ENCODE results near the gene EXOSC2.

Gene EXOSC2, protein sequence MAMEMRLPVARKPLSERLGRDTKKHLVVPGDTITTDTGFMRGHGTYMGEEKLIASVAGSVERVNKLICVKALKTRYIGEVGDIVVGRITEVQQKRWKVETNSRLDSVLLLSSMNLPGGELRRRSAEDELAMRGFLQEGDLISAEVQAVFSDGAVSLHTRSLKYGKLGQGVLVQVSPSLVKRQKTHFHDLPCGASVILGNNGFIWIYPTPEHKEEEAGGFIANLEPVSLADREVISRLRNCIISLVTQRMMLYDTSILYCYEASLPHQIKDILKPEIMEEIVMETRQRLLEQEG

DNA sequence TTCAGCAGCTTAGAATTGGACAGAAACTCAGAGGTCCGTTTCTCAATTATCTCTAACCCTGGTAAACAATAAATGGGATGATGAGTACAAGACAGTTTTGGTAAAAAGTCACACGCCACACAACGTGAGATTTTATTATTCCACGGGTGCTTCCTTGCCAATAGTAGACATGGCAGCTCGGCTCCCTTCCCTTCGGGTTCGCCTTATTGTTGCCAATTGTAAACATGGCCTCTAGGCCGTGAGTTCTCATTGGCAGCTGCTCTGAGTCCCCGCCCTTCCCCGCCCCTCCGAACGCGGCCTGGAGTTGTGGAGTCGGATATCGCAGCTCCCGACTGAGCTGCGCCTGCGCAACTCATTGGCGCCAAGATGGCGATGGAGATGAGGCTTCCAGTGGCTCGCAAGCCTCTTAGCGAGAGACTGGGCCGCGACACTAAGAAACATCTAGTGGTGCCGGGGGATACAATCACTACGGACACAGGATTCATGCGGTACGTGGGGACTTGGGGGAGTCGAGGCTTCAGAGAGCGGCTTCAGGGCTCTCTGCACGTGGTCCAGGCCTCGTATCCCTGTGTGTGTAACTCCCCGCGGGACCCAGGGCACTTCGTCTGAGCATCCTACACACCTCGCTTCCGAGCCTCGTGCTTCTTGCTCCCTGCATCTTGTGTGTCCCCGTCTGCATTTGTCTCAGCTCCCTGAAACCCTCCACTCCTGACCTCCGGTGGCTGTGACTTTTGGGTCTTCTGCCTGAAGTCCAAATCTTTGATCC, at the start of gene EXOSC2:
Gene EXOSC2 (plus strand): TSS at position 355 of the 766 bp plus-strand sequence. CDS start 12 bp downstream, at position 367.
- peak; percentile 61 for DNase-seq

DNA sequence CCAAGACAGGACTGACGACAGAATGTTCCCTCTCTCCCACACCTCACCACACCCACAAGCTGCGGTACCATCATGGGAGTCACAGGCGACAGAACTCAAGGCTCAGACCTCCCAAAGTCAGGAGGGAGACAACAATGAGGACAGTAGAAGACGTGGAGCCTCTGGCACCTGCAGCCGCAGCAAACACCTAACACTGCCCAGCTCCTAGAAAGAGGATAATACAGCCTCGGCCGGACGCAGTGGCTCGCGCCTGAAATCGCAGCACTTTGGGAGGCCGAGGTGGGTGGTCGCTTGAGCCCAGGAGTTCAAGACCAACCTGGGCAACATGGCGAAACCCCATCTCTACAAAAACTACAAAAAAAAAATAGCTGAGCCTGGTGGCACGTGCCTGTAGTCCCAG, 42.4 kb upstream of the EXOSC2 start:
- no peak for DNase-seq

DNA sequence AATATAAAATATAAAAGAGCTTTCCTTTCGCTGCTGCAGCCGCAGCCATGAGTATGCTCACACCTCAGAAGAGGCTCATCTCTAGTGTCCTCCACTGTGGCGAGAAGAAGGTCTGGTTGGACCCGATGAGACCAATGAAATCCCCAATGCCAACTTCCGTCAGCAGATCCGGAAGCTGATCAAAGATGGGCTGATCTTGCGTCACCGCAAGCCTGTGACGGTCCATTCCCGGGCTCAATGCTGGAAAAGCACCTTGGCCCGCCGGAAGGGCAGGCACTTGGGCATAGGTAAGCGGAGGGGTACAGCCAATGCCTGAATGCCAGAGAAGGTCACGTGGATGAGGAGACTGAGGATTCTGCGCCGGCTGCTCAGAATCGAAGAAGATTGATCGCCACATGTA, 41.8 kb upstream of the EXOSC2 start:
- no peak for DNase-seq

DNA sequence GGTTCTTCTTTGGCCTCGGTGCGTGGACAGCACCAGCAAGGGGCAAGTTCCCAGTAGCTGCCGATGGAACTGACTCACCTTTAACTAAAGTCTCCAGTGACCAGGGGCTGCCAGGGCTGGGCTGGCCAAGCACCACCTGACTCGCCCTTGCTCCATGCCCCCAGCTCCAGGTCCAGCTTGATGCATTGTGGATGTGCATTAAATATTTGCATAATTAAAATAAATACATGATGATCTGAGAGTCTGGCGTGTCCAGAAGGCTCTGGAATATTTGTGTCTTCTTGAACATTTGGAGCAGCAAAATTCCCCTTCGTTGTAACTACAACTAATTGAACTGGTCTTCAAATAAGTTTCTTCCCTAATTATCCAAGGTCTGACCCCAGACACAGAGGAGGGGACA, 38.7 kb upstream of the EXOSC2 start:
- DNase-seq: no peak

DNA sequence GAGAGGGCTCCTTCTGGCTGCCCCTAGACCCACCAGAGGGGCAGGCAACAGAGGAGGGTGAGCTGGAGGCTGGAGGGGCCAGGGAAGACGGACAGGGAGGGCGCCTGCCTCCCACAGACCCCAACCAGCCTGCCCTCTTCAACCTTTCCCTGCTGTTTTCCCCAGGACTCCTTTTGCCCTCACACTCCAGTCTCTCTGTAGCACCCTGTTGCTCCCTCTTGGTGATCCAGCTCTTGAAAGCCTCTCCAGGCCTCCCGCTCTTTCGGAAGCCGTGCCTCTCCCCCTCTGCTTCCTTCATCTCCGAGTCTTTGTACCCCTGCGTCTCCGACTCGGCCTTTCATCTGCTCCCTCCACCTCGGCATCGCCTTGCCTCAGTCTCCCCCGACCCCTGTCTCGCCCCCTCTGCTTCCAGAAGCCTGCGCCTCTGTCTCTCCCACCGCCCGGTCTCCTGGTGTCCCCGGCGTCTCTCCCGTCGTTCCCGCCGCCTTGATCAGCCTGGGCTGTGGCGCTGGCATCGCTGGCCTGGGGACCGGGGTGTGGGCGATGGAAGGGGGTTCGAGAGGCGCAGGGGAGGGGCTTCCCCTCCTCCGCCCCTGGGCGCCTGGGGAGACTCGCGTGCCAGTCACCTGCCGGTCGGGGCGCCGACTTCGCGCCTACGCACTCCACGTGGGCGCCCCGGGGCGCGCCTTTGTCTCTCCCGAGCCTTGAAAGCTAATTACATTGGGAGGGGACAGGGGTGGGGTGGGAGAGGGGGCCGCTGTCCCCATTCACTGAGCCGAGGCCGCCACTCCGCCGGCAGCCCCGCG, 34.5 kb upstream of the EXOSC2 start:
- DNase-seq: no peak

DNA sequence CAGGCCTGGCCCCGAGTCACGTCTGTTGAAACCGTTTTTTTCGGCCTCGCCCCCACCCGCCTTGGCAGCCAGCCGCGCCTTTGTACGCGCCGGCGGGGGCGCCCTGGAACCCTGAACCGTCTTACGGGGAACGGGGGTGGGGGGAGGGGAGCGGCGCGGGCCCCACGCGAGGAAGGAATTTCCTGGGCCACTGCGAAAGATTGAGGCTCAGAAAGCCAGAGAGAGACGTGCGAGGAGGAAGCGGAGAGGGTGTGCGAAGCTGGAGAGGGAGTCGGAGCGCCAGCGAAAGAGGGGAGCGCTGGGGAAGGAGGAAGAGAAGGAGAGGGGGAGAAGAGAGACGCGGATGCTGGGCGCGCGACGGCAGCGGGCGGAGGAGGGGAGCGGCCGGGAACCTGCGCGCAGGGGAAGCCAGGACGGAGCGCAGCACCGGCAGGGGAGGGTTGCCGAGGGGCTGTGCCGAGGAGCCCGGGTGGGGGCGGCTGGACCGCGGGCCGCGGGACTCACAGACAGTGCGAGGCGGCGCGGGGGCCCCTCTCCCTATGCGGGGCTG, 33.8 kb upstream of the EXOSC2 start:
- no peak for DNase-seq

DNA sequence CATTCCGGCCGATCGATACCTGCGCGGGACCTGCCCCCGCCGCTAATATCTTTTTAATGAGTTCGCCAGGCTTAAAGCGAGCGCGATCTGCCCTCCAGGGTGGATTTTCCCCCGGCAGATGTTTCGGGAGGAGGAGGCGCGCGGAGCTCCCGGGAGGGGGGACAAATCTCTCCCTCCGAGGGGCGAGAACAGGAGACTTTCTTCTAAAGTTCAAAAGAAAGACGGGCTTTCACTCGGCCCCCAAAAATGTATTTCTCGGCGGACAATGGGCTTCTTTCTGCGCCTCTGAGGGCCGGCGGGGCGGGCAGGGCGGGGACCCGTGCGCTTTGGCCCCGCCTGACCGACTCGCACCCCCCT, 33.3 kb upstream of the EXOSC2 start:
- DNase-seq: no peak

DNA sequence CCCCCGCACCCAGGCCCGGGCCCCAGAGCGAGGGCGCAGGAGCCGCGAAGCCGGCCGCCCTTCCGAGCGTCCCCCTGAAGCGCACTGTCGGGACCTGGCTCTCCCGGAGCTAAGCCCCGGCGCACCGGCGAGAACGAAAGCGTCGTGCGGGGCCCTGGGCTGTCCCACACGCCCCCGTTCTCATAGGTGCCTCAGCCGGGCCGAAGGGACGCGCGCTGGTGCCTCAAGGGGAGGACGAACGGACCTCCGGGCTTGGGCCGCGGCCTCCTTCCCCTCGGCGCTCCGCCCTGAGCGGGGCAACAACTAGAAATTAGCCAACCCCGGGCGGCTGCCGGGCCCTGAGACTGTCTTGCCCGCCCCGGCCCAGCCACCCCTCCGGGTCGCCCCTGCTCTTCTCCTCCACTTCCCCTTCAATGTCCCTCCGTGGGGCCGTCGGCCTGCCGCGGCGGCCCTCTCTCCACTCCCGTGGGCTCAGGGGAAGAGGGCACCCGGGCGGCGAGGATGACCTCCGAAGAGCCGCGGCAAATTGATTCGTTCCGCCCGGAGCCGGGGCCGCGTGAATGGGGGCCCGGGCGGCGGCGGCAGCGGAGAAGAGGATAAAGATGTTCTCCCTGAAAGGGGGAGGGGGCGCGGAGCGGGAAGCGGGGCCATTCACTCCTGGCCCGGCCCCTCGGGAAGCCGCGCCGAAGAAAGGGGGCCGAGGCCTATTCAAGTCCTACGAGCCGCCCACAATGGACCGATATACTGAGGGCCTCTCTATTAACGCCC, 32.7 kb upstream of the EXOSC2 start:
- no peak for DNase-seq

DNA sequence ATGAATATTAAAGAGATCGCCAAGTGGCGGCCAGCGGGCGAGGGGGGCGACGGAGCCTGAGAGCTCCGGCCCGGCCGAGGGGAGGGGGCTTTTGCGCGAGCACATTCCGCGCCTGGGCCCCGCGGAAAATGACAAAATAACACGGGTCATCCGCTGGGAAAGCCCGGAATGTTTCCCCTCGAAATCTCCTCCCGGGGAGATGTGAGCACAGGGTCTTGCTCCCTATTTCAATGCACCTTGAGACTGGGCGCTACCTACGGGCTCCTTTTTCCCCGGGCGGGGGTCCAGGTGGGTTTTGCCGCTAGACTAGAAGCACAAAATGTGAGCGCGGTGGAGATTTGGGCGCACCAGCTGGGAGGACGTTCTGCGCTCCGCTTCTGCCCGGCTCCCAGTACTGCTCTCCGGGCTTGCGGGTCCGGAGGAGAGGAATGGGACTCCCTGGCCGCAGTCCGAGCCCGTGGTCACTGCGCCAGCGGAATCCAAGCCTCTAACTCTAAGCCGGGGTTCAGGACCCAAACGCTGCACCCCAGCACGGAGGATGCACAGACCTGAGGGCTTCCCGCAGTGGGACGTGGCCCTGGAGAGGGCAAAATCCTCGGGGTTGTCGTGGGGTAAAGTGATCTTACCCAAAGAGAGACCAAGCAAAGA, 32.0 kb upstream of the EXOSC2 start:
- no peak for DNase-seq

DNA sequence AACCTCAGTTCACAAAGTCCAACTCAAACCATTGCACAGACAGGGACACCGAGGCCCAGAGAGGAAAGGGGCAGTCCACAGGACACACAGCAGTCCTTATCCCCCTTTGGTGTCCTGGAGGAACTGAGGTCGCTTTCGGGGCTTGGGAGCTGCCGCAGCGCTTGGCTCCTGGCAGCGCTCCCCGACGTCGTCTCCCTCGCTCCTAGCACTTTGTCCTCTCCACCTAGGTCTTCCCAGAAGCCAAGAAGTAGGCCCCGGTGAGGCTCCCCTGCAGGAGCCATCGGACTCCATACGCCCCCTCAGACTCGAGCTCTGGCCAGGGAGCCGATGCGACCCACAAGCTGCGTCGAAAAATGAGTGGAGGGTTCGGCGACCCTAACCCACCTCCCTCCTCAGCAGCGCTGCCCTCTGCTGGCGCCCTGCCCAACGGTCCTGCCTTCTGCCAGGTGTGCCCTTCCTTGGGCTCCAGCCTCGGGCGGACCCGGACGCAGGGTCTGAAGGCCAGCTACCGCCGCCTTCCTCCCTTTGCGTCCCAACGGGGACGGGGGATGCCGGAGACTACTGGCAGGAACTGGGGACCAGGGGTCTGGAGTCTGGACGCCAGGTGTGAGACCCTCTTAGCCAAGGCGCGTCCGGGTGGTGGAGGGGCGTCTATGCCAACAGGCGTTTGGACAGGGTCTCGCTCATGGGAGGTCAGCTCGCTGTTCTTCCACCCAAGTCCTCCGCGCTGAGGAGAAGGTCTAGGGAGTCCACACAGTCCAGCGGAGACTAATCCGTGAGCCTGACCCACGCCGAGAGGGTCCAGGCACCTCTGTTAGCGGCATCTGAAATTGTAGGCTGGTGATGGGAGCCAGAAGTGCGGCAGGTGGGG, 31.2 kb upstream of the EXOSC2 start:
- no peak for DNase-seq

DNA sequence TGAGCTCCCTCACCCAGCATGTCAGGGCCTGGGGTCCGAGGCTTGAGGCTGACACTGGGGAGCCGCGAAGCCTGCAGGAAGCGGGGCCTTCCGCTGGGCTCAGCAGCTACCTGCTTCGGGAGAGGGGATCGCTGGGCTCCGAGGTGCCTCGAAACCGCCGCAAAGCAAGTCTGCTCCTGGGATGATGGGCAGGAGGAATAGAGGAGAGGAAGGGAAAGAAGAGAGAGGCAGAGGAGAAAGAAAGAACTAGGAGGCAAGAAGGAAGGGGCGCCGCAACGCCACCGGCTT, 30.7 kb upstream of the EXOSC2 start:
- no peak for DNase-seq

DNA sequence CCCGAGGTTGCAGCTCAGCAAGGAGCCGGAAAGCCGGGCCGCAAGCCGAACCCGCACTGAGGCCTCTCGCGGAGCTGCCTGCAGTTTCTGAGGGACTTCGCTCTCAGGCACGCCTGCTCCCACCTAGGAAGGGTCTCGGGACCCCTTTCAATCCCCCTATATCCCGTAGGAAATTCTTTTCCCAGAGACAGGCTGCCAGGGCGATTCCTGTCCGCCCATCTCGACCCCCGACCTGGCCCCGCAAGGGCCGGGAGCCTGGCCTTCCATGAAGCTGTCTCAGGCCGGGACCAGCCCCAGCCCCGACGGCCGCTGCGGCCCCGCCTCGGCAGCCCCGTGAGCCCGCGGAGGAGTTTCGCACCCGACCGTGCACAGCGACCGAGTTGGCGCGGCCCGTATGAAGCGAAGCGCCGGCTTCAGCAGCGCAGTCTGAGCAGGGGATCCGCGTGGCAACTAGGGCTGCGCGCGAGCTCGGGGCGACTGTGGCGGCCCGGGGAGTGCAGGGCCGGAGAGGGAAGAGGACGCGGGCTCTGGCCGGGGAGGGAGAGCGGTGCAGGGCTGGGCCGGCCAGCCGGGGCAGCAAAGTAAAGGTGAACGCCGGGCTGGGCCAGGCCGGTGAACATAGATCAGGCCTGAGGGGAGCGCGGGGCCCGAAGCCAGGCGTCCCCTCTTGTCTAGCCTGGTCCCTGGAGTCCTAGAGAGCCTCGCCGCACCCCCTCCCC, 30.2 kb upstream of the EXOSC2 start:
- no peak for DNase-seq

DNA sequence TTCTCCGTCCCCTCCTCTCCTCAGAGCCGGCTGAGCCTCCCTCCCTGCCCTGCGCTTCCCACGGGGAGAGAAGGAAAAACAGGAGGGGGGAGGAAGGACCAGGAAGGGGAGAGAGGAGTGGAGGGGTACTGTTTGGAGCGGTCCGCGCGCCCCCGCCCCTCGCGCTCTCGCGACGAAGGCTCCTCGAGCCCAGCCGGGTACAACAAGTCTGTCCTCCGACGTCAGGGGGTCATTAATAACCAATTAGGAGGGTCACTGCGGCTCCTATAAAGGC, 29.7 kb upstream of the EXOSC2 start:
- no peak for DNase-seq

DNA sequence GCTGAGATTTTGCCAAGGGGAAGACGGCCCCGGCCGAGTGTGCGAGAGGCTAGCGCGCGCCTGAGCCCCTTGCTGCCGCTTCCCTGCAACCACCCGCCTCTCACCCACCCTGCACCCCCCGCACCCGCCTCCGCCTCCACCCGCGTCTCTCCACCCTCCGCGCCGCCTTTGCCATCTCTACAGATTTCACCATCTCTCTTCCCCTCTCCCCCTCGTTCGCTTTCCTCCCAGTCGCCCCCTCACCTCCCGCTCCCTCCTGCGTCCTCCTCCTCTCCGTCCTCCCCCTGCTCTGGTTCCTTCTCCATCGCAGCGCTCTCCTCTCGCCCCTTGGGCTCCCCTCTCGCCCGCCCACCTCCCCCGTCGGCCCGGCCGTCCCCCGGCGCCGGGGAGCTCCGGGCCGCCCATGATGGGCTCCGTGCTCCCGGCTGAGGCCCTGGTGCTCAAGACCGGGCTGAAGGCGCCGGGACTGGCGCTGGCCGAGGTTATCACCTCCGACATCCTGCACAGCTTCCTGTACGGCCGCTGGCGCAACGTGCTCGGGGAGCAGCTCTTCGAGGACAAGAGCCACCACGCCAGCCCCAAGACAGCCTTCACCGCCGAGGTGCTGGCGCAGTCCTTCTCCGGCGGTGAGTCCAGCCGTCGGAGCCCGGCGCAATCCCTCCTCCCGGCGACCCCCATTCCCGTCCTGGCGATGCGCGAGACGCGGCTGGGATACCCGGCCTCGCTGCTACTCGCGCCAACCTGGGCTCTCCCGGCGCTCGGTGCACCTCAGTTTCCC, 29.1 kb upstream of the EXOSC2 start, which contains the start of gene PRDM12:
Gene PRDM12 (plus strand): TSS at position 344 of the 778 bp plus-strand sequence. CDS start 60 bp downstream, at position 404.
- DNase-seq: no peak

DNA sequence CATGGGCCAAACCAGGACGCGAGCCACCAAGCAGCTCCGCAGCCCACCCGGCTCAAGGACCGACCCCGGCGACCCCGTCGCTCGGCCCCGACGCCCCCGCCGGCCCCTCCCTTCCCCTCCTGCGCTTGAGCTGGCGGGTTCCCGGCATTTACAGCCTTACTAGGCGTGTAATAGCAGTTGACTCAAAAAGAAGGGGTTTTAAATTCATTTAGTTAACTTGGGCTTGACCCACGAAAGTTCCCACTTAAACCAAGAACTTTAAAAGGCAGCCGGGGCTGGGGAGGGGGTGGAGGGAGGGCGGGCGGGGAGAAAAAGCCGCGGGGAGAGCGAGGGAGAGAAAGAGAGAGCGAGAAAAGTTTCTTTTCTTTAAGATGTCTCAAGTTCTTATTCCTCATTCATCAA, 28.6 kb upstream of the EXOSC2 start:
- DNase-seq: no peak

DNA sequence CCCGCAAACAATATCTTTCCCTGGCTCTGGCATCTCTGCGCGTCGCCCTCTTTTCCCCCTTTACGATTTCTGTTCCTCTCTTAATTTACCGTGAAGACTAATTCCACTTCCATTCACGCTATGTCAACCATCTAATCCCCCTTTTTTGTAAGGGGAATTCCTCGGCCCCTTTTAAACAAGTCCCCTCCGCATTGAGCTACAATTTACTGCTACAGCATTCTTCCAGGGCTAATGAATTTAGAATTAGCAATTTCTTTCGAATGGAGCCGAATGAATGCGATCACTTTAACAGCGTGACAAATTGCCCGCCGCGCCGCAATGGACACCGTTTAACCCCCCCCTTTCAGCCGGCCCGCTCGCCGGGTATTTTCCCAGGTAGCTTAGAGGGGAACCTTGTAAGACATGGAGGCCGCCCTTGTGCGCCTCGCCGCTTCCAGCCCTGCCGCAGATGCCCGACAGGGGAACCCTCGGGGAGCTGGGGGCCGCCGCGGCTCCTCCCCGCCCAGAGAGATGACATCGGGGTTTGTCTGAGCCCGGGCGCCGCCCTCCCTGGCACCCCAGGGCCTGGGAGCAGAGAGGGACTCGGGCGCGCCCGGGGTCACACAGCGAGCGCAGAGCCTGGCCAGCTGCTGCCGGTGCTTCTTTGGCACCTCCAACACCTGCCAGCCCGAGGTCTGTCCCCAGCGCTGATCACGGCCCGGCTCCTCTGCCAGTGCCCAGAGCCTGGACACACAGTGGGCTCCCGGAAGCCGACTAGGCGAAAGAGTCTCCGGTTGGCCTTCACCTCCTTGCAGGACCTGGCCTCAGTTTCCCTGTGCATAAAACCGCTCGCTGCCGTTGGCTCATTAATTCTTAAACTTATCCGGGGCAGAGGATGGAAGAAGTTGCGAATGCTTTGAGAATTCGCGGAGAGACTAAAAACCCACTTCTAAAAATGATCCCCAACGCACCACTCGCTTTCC, 27.9 kb upstream of the EXOSC2 start:
- DNase-seq: no peak

DNA sequence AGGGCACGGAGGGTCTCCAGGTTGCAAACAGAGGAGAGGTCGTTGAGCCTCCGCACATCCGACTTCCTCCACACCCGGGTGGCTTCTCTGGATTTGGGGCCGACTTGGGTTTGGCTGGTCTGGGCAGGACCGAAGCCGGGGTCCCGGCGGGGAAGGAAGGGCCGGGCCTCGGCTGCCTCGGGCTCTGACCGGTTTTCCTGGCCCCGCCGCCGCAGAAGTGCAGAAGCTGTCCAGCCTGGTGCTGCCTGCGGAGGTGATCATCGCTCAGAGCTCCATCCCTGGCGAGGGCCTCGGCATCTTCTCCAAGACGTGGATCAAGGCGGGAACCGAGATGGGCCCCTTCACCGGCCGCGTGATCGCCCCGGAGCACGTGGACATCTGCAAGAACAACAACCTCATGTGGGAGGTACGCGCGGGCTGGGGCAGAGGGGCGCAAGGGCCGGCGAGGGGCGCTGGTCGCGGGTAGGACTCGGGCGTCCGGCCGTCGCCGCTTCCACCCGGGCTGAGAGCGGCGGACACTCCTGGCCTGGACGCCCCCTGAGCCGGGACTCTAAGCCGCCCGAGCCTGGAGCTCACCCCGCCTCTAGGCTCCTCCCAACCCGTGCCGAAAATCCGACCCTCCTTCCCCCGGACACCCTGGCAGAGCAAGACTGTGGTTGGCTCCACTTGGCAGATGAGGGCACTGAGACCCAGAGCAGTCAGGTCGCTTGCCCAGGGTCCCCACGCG, 27.0 kb upstream of the EXOSC2 start:
- DNase-seq: no peak

DNA sequence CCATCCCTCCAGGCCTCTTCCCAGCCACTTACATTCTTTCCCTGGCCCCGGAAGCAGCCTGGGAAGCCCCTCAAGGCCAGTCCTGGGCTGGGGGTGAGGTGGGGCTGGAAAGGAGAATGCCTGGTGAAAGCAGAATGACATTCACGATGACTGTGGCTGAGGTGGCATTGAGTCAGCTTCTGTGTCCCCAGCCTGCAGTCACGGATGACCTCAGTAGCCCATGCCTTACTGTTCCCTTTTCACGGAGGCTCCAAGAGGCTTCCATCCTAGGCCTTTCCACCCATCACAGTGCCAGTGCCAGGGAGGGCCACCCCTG, 26.5 kb upstream of the EXOSC2 start:
- DNase-seq: no peak

All from NCI-H187 treated with DMSO at 0.1 percent for 48 hours (cell line).